WI38 (cell line): Measurements from ENCODE around the gene KICS2.
A peak's percentile ranks its signal among the peaks of the same experiment; 100 is the strongest.

ENCODE experiments used
- H3K4me3 ChIP-seq: 2 replicates; pipeline ENCODE4 v1.5.1; 2011; ENCODE audit warnings: low read depth, mild to moderate bottlenecking, control low read depth, low read length
- TF ChIP-seq, protein P1 (sequence below): IDR thresholded peaks from 2 replicates; pipeline ENCODE4 v1.5.1; 2012; ENCODE audit warnings: low read depth, mild to moderate bottlenecking, control low read depth, low read length

Gene KICS2

DNA sequence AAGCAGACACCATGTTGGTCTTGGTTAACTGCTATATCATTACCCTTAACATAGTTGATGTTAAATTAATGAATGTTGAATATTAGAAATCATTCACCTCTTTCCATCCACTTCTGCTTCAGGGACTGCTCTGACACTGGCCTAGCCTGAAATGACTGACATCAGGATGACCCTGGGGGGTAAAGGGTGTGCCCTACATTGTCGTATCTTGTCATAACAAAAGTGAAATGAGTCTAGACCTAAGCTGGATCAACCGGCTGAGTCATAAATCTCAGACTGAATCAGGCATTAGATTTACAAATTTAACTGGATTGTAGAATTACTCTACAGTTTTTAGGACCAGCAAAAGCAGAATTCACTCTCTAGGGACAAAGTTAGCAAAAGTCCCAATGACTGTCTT lies 35.3 kb downstream of the KICS2 start:
- TF ChIP-seq, protein P1, sequence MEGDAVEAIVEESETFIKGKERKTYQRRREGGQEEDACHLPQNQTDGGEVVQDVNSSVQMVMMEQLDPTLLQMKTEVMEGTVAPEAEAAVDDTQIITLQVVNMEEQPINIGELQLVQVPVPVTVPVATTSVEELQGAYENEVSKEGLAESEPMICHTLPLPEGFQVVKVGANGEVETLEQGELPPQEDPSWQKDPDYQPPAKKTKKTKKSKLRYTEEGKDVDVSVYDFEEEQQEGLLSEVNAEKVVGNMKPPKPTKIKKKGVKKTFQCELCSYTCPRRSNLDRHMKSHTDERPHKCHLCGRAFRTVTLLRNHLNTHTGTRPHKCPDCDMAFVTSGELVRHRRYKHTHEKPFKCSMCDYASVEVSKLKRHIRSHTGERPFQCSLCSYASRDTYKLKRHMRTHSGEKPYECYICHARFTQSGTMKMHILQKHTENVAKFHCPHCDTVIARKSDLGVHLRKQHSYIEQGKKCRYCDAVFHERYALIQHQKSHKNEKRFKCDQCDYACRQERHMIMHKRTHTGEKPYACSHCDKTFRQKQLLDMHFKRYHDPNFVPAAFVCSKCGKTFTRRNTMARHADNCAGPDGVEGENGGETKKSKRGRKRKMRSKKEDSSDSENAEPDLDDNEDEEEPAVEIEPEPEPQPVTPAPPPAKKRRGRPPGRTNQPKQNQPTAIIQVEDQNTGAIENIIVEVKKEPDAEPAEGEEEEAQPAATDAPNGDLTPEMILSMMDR = no peak
- H3K4me3 ChIP-seq = no peak overlapping the region

DNA sequence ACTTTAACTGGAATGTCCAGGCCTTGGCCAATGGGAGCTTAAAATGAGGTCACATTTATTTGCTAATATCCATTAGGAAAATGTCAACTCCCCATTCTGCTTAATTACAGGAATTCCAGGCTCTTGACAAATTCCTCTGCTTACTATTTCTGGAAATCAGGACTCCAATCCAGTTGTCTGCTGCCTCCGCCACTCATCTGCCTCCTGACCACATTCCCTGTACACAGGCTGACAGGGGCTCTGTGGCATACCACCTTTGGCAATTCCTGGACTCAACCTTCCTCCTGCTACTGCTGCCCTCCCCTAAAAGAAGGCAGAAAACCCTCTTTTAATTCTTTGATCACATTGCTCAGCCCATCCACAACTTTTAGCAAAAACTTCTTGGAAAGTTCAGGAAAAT lies 37.9 kb downstream of the KICS2 start:
- H3K4me3 ChIP-seq = no peak overlapping the region
- TF ChIP-seq, protein P1 = no peak

DNA sequence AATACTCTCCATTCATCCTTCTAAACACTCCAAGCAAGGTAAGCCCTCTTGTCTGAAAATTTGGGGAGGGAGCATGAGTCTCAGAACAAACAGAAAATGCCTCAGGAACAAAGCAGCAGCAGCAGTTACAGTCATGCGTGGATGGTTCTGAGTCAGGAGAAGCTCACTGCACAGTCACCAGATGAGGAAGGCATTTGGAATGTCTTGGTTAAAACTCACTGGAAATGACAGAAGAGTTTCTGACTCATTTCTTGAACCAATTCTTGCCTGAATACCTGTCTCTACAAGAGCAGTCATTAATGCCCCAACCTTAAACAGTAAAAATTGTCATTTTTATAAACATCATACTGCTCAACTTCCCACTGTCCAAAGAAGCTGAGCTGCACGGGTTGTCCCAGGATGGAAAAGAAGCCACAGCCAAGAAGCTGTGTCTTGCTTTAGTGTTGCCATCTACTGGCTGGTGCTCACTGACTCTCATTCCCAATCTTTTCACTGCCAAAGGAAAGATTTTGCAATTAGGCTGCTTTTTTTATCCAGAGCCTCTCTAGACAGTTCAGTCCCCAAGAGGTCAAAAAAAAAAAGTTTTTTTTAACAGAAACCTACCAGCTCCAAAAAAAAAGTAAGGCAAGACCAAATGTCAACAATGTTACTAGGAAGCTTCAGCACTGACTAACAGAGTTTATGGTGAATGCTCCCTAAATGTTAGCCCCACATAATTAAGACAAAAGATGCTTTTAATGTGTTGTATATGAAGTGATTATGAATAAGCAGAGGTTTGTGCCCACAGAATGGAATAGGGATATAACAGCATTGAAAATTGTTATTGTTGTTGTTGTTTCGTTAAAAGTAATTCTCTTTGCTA lies 40.4 kb downstream of the KICS2 start:
- H3K4me3 ChIP-seq = peak overlapping the region; percentile 19; the same call in 1 of the 2 replicates

DNA sequence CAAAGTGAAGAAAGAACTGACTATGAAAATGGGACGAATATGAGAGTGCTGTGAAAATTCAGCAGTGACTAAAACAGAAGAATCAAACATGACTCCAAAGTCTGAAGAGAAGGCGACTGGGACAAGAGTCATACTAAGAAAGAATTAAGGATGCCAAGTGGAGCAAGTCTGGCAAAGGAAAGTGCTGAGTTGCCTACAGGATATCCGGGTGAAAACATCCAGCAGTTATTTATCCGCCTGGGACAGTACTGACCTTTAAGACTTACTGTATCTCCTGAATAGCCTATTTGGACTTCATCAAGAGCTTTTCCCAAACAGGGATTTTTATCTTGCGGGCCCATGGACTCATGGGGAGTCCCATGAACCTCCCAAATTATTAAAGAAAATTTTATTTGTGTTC lies 41.1 kb downstream of the KICS2 start:
- TF ChIP-seq, protein P1 = no peak
- H3K4me3 ChIP-seq = peak overlapping the region; percentile 19; the same call in 1 of the 2 replicates

More for the DNA sequence above, 40.4 kb downstream of the KICS2 start:
- TF ChIP-seq, protein P1 = peak; percentile 39

DNA sequence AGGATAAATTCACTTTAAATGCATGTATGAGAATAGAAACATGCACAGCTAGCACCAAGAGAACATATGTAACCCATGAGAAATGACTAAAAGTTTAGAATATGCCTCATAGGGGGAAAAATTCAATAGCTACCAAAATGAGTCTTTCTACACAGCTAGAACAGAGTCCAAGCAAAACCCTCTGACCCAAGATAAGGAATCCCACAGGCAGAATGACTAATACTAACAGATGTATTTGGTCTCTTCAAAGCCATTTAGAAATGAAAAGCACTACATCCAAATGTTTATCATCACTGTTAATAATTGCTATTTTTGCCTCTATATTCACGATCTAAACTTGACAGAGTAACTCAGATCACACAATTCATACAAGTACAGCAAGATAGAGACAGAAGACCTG lies 44.0 kb downstream of the KICS2 start:
- no peak overlapping the region for H3K4me3 ChIP-seq
- TF ChIP-seq, protein P1 = no peak

DNA sequence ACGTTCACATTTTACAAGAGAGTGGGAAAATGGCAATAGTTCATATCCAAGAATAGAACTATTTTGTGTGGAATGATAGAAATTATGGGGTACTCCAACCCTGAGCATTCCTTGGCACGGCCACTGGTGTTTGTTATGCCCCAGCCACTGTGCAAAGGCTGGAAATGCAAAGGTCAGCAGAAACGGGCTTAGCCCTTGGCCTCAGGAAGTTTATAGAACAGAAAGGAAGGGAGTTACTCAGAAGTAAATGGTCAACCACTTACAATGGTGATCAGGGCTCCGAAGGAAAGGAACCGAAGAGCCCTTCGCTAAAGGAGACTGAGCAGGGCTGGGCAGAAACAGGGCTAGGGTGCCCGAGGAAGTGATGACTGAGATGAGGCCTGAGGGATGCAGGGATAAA lies 45.1 kb downstream of the KICS2 start:
- no peak overlapping the region for H3K4me3 ChIP-seq
- TF ChIP-seq, protein P1 = no peak

DNA sequence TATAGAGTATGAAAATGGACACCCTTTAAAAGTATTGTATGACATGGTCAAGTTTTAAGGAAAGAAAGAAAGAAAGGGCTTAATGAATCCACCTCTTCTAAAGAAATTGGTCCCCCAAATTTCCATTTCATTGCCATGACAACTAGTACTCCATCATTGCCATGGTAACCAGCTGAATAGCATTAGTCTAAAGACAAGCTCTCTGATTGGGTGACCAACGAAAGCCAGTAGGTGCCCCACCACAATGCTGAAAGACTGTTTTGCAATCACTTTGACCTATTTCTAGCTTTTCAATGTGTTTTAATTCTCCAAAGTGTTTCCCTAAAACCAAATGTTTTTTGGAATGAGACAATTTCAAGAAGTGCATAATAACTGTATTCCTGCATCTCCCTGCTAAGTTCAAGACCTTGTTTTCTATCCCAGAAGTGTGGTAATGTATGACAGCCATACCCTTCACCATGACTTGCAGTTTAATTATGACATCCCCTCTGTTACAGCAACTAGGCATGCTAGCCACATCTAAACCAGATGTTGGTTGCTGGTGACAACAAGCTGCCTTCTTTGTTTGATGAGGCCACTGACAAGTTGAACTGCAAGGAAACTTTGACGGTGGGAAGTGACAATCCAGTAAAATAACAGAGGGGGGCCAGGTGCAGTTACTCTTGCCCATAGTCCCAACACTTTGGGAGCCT lies 46.7 kb downstream of the KICS2 start:
- TF ChIP-seq, protein P1 = no peak
- no peak overlapping the region for H3K4me3 ChIP-seq
